GM18909 (cell line): ENCODE results near the gene BTBD2.

Source experiments
- ATAC-seq: cut with Tn5 transposase; IDR thresholded peaks from one replicate; pipeline ENCODE4 v1.9.1; 2021; ENCODE audit warnings: mild to moderate bottlenecking; ENCODE audit not compliant: unreplicated experiment, poor library complexity

BTBD2 gene

GRCh38 chr19:1987197-1988187 is 28.0 kb downstream of the BTBD2 start:
- no peak for ATAC-seq

DNA sequence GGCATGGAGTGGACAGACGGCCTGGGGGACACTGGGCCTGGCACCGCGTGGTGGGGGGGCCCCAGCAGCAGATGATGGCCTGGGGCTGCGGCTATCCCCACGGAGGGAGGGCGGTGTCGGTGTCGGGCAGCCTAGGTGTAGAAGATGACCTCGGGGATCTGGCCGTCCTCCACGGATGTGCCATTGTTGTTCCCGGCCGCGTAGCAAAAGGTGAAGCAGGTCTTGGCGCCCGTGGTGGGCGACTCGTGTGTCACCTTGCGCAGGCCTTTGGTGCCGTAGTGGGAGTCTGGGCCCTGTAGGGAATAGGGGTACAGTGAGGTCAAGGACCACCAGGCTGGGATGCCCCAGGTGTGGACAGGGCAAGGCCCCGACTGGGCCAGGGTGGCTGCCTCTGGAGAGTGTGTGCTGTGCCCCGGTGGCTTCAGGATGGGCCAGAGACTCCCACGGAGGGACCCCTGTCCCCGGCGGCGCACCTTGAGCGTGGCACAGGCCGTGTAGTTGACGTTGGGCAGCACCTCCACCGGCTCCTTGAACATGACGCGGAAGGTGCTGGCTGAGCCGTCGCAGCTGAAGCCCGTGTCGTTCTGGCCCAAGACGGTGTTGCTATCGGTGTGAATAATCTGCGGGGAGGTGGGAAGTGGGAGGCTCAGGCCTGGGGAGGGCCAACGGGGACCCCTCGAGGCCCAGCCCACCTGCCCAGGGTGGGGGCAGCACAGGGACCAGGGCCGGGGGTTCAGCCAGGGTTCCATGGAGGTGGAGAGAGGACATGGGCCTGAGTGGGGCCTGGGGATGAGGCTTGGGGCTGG is 29.0 kb downstream of the BTBD2 start:
- no peak for ATAC-seq

- ATAC-seq, result no peak
These were observed 29.7 kb downstream of the BTBD2 start for GRCh38 chr19:1985588-1986356.

GRCh38 chr19:1984357-1984756 is 31.2 kb downstream of the BTBD2 start:
- no peak for ATAC-seq

GRCh38 chr19:1981253-1981652 is 34.3 kb downstream of the BTBD2 start:
- no peak for ATAC-seq

GRCh38 chr19:1980809-1981181 is 34.7 kb downstream of the BTBD2 start:
- ATAC-seq, result no peak

- no peak for ATAC-seq
These were observed 35.3 kb downstream of the BTBD2 start for GRCh38 chr19:1980091-1980808.

DNA sequence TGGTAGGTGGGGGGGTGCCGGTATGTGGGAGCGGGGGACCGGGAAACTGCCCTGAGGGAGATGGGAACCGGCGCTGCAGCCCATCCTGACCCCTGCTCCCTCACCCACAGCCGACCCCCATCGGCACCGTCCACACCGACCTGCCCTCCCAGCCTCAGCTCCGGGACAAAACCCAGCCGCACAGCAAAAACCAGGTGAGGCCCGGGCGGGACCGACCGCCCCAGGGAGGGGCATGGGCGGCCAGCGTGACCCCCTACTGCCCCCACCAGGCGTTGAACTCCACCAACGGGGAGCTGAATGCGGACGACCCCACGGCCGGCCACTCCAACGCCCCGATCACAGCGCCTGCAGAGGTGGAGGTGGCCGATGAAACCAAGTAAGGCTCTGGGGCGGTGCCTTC is 35.9 kb downstream of the BTBD2 start:
- ATAC-seq, result no peak

DNA sequence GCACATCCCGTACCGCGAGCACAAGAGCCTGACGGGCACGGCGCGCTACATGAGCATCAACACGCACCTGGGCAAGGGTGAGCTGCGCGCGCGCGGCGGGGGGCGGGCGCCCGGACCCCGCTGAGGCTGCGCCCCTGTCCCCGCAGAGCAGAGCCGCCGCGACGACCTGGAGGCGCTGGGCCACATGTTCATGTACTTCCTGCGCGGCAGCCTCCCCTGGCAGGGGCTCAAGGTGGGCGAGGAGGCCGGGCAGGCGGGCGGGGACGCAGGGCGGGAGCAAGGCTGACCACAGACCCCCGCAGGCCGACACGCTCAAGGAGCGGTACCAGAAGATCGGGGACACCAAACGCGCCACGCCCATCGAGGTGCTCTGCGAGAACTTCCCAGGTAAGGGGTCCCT is 36.5 kb downstream of the BTBD2 start:
- no peak for ATAC-seq

- no peak for ATAC-seq
These were observed 37.1 kb downstream of the BTBD2 start for GRCh38 chr19:1978346-1978894.

GRCh38 chr19:1977120-1977519 is 38.4 kb downstream of the BTBD2 start:
- ATAC-seq, result no peak

DNA sequence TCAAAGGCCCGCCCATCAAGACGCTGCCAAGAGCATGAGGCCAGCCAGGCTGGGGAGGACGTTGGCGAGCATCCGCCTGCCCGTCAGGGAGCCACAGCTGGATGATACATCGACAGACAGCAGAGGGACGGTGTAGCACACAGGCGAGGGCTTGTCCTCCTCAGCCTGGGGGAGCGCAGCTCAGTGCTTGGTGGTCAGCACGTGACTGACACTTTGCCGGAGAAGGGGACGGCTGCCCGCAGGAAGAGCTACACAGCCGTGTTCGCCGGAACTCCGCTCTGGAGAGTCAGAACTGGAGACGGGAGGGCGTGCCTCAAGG is 40.4 kb downstream of the BTBD2 start:
- no peak for ATAC-seq

GRCh38 chr19:1974381-1975161 is 40.9 kb downstream of the BTBD2 start:
- ATAC-seq, result no peak

DNA sequence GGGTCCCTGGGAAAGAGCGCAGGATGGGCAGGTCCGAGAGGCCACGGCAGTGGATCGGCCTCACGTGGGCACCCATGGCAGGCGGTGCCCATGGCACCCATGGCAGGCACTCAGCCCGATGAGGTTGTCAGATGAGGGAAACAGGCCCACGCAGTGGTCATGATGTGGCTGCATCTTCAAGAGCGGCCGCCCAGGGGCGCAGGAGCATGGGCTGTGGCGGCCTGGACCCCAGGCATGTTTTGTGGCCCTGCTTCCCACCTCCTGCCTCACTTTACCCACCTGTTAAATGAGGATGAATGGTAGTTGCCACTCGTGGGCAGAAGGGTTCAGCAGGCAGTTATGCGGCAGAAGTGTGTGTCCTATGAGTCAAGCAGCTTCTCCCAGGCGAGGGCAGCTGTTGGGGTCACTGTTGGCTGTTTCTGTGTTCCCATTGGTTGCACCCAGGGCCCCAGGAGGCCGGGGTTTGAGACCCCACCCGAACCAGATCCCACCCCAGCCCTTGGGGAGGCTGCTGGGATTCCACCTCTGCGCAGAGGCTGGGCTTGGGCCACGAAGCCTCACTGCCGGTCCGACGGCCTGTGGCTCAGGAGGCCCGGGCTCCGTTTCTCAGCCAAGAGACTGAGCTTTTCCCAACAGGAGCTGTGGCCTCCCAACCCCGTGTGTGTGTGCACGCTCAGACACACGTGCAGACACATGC is 44.6 kb downstream of the BTBD2 start:
- ATAC-seq, result no peak

- no peak for ATAC-seq
These were observed 45.3 kb downstream of the BTBD2 start for GRCh38 chr19:1970003-1970805.

DNA sequence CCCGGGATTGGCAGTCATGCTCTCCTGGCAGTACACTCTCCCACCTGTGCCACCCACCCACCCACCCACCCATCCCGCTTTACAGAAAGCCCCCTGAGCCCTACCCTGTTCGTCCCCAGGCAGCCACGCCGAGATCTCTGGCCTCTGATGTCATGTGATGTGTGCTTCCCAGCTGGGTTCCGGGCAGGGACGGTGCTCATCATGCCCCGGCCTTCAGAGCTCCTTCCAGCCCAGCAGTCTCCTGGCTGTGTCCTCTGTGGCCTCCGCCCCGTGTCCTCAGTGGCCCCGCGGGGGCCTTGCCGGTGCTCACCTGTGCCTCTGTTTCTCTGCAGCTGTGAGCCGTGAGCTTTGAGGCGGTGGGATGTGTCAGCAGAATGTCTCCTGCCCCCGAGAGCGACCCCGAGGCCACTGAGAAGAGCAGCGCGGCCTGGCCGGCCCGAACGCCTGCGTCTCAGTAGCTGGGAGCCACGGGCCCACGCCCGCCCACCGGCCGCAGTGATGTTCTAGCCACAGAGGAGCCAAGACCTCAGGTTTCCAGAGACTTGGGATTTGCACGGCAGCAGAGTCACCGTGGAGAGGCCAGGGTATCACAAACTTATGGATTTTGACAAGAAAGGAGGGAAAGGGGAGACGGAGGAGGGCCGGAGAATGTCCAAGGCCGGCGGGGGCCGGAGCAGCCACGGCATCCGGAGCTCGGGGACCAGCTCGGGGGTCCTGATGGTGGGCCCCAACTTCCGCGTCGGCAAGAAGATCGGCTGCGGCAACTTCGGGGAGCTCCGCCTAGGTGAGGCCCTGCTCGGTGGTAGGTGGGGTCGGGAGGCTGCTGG is 46.1 kb downstream of the BTBD2 start:
- no peak for ATAC-seq
